ENCODE data around the gene USP43.

Gene USP43

GRCh38 chr17:9684955-9685621, 39.8 kb downstream of the USP43 start:
- TF ChIP-seq CTCF (conservative IDR thresholded peaks at IDR 0.05; ENCODE audit: control insufficient read depth, insufficient read depth, low read depth, low read length), result no peak
- DNase-seq (ENCODE audit: low read depth), result no peak
- no peak overlapping the region for H3K4me3 ChIP-seq (ENCODE audit: control insufficient read depth, low read depth, low read length)

GRCh38 chr17:9693755-9694154, 48.4 kb downstream of the USP43 start:
- H3K4me3 ChIP-seq (ENCODE audit: control insufficient read depth, low read depth, low read length), result no peak overlapping the region
- DNase-seq (ENCODE audit: low read depth), result no peak
- no peak for TF ChIP-seq CTCF (conservative IDR thresholded peaks at IDR 0.05; ENCODE audit: control insufficient read depth, insufficient read depth, low read depth, low read length)

GRCh38 chr17:9696279-9697044, 51.1 kb downstream of the USP43 start:
- no peak overlapping the region for H3K4me3 ChIP-seq (ENCODE audit: control insufficient read depth, low read depth, low read length)
- no peak for TF ChIP-seq CTCF (conservative IDR thresholded peaks at IDR 0.05; ENCODE audit: control insufficient read depth, insufficient read depth, low read depth, low read length)
- no peak for DNase-seq (ENCODE audit: low read depth)

- no peak for TF ChIP-seq CTCF (conservative IDR thresholded peaks at IDR 0.05; ENCODE audit: control insufficient read depth, insufficient read depth, low read depth, low read length)
These were observed 54.8 kb downstream of the USP43 start for GRCh38 chr17:9700136-9700535.

GRCh38 chr17:9700754-9701476, 55.6 kb downstream of the USP43 start:
- no peak for DNase-seq (ENCODE audit: low read depth)
- H3K4me3 ChIP-seq (ENCODE audit: control insufficient read depth, low read depth, low read length), result no peak overlapping the region
- no peak for TF ChIP-seq CTCF (conservative IDR thresholded peaks at IDR 0.05; ENCODE audit: control insufficient read depth, insufficient read depth, low read depth, low read length)

More at GRCh38 chr17:9700136-9700535, 54.8 kb downstream of the USP43 start:
- no peak overlapping the region for H3K4me3 ChIP-seq (ENCODE audit: control insufficient read depth, low read depth, low read length)
- no peak for DNase-seq (ENCODE audit: low read depth)

- TF ChIP-seq CTCF (conservative IDR thresholded peaks at IDR 0.05; ENCODE audit: control insufficient read depth, insufficient read depth, low read depth, low read length), result no peak
- no peak overlapping the region for H3K4me3 ChIP-seq (ENCODE audit: control insufficient read depth, low read depth, low read length)
- no peak for DNase-seq (ENCODE audit: low read depth)
These were observed 57.2 kb downstream of the USP43 start for GRCh38 chr17:9702482-9702881.

Measured in fibroblast of mammary gland (primary cell).